ENCODE data around the gene MEGF11.
A peak's percentile ranks its signal among the peaks of the same experiment; 100 is the strongest.

- TF ChIP-seq EZH2phosphoT487 (IDR thresholded peaks at IDR 0.05) (peak; percentile 35), EZH2 (IDR thresholded peaks at IDR 0.05) (no peak)
- TF ChIP-seq, protein P1, sequence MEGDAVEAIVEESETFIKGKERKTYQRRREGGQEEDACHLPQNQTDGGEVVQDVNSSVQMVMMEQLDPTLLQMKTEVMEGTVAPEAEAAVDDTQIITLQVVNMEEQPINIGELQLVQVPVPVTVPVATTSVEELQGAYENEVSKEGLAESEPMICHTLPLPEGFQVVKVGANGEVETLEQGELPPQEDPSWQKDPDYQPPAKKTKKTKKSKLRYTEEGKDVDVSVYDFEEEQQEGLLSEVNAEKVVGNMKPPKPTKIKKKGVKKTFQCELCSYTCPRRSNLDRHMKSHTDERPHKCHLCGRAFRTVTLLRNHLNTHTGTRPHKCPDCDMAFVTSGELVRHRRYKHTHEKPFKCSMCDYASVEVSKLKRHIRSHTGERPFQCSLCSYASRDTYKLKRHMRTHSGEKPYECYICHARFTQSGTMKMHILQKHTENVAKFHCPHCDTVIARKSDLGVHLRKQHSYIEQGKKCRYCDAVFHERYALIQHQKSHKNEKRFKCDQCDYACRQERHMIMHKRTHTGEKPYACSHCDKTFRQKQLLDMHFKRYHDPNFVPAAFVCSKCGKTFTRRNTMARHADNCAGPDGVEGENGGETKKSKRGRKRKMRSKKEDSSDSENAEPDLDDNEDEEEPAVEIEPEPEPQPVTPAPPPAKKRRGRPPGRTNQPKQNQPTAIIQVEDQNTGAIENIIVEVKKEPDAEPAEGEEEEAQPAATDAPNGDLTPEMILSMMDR (IDR thresholded peaks at IDR 0.05), result no peak
These were observed 24.5 kb upstream of the MEGF11 start for GRCh38 chr15:66278056-66278455.

Measured in neural progenitor cell (in vitro differentiated cells).